ENCODE results near the gene SPSB2. TPM values are rescaled to one million over a fixed set of nuclear protein-coding genes. Genes with fewer than 3 reads are reported as not detected.

Gene SPSB2
- total RNA-seq, 1 experiment from 2014 or later: 11.6 TPM

DNA sequence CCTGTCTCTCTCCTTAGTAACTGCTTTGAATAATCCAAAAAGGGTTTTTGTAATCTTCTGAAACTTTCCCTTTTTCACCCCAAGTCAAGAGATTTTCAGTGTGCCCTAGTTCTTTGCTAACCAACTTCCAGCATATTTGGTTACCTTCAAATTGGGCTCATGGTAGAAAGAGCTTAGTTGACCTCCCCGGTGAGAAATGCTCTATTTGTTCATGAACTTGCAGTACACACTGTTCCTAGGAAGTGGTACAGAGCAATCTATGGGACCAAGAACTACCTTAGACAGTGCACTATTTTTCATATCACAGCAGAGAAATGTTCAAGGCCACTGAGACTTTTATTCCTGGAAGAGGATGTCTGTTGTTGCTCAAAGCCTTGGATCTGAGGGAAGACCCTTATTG is 19.5 kb downstream of the SPSB2 start:
- H3K27ac ChIP-seq (ENCODE audit: low read length): 0 out of 2 replicates have a peak overlapping the region, but pooled peaks have one; percentile 72
- peaks cover 13% of the 10 kb centered on the region for H3K36me3 ChIP-seq (ENCODE audit: control insufficient read depth, insufficient read depth, low read length)
- no peaks in the 10 kb centered on the region for H3K9me3 ChIP-seq (ENCODE audit: control insufficient read depth, insufficient read depth, low read depth, low read length)
- TF ChIP-seq SIN3A (IDR thresholded peaks at IDR 0.05; ENCODE audit: borderline replicate concordance, insufficient read depth, low read depth, low read length): no peak
- TF ChIP-seq CTCF (IDR thresholded peaks at IDR 0.05): no peak
- TF ChIP-seq TCF7L2 (IDR thresholded peaks at IDR 0.05; ENCODE audit: low read depth, low read length): no peak
- TF ChIP-seq, protein P1, sequence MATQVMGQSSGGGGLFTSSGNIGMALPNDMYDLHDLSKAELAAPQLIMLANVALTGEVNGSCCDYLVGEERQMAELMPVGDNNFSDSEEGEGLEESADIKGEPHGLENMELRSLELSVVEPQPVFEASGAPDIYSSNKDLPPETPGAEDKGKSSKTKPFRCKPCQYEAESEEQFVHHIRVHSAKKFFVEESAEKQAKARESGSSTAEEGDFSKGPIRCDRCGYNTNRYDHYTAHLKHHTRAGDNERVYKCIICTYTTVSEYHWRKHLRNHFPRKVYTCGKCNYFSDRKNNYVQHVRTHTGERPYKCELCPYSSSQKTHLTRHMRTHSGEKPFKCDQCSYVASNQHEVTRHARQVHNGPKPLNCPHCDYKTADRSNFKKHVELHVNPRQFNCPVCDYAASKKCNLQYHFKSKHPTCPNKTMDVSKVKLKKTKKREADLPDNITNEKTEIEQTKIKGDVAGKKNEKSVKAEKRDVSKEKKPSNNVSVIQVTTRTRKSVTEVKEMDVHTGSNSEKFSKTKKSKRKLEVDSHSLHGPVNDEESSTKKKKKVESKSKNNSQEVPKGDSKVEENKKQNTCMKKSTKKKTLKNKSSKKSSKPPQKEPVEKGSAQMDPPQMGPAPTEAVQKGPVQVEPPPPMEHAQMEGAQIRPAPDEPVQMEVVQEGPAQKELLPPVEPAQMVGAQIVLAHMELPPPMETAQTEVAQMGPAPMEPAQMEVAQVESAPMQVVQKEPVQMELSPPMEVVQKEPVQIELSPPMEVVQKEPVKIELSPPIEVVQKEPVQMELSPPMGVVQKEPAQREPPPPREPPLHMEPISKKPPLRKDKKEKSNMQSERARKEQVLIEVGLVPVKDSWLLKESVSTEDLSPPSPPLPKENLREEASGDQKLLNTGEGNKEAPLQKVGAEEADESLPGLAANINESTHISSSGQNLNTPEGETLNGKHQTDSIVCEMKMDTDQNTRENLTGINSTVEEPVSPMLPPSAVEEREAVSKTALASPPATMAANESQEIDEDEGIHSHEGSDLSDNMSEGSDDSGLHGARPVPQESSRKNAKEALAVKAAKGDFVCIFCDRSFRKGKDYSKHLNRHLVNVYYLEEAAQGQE (IDR thresholded peaks at IDR 0.05; ENCODE audit: insufficient read depth in 1 of 2, low read depth in 2 of 2, low read length in 1 of 2): no peak
- no peak for TF ChIP-seq POLR2AphosphoS5 (IDR thresholded peaks at IDR 0.05; ENCODE audit: low read depth, low read length)
- no peaks in the 10 kb centered on the region for H3K27me3 ChIP-seq (ENCODE audit: control insufficient read depth, insufficient read depth, low read length)
- BruUV-seq (replicated peaks): no TSS peak
- peaks cover 15% of the 10 kb centered on the region for H3K4me1 ChIP-seq (ENCODE audit: control insufficient read depth, insufficient read depth, low read length)
- intact Hi-C loops (cut with micrococcal nuclease; ENCODE audit: unreplicated experiment): no loop called here
- DNase-seq (ENCODE audit: low read depth, low spot score) (no peak), ATAC-seq (no peak)
- in situ Hi-C loops (cut with HindIII; ENCODE audit: low pct_unique_long_range_greater_than_20kb, low sequenced_read_pairs): no loop called here
- ChIA-PET POLR2A (no interaction called here), CTCF (no interaction called here)
- H3K4me3 ChIP-seq (ENCODE audit: low read depth in 2 of 2, low read length in 2 of 2): peak overlapping the region in 1 of 2 experiments; percentile 75; a peak in 1 of 4 replicates

DNA sequence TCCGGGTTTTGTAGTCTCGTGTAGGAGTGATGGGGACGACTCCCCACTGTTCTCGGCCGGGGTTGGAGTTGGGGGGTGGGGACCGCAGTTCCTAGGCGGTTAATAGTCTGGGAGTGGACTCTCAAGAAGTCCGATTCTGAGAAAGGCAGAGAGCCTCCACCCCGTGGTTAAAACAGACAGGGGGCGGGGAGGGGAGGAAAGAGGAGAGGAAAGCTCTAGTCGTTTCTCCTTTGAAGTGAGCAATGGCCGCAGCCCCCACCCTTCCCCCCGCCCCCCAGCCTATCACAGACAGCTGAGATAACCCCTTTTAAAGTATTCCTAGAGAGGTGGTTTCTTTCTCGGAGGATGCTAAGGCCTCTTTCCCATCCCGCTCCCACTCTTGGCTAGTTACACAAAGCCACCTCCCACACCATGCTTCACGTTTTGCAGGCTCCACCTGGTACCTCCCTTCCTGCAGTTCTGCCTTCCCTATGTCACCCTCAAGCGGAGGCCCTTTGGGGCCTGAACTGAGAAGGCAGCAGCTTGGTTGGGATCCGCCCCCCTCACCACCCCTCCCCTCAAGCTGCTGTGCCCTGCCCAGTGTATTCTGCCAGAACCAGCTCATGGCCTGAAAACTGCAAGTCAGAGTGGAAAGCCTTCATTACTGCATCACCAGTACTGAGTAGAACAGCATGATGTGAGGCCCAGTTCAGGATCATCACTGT is 20.3 kb downstream of the SPSB2 start:
- Histone ChIP-seq H3K27me3 (ENCODE audit: control insufficient read depth, insufficient read depth, low read length) (no peaks in the 10 kb centered on the region), H3K36me3 (ENCODE audit: control insufficient read depth, insufficient read depth, low read length) (peaks cover 10% of the 10 kb centered on the region), H3K4me3 (ENCODE audit: low read depth in 2 of 2, low read length in 2 of 2) (peak overlapping the region; percentile 75 to 89), H3K9me3 (ENCODE audit: control insufficient read depth, insufficient read depth, low read depth, low read length) (no peaks in the 10 kb centered on the region), H3K4me1 (ENCODE audit: control insufficient read depth, insufficient read depth, low read length) (peaks cover 15% of the 10 kb centered on the region), H3K27ac (ENCODE audit: low read length) (peak overlapping the region; percentile 72)
- BruUV-seq (replicated peaks): no TSS peak
- in situ Hi-C loops (cut with HindIII; ENCODE audit: low pct_unique_long_range_greater_than_20kb, low sequenced_read_pairs): no loop called here
- intact Hi-C loops (cut with micrococcal nuclease; ENCODE audit: unreplicated experiment): no loop called here
- ATAC-seq (no peak), DNase-seq (ENCODE audit: low read depth, low spot score) (no peak)
- ChIA-PET POLR2A (interaction anchor here (0.5 to 1.1 kb wide), 3 partner anchors 14 to 191 kb away, joined by 4 to 7 read pairs (median 5); partner anchors contain the start of gene TPI1), CTCF (interaction anchor here (0.6 kb wide), 1 partner anchor 307 kb away, joined by 3 read pairs; no protein-coding TSS in a partner anchor)
- TF ChIP-seq, protein P1 (IDR thresholded peaks at IDR 0.05; ENCODE audit: insufficient read depth in 1 of 2, low read depth in 2 of 2, low read length in 1 of 2): no peak
- TF ChIP-seq CTCF (IDR thresholded peaks at IDR 0.05): no peak
- no peak for TF ChIP-seq TCF7L2 (IDR thresholded peaks at IDR 0.05; ENCODE audit: low read depth, low read length)
- no peak for TF ChIP-seq POLR2AphosphoS5 (IDR thresholded peaks at IDR 0.05; ENCODE audit: low read depth, low read length)
- TF ChIP-seq SIN3A (IDR thresholded peaks at IDR 0.05; ENCODE audit: borderline replicate concordance, insufficient read depth, low read depth, low read length): no peak

Data from Panc1 (cell line).